Coronary artery (tissue), 2 donors: ENCODE results near the gene IRGQ.

Experiments
- DNase-seq: peaks from one replicate; pipeline ENCODE4 v3.0.0-alpha.2; 2017; ENCODE audit warnings: low spot score
- H3K27ac ChIP-seq, 2 donors: fragments of 200-600 bp; sonication (generic); one replicate each; pipeline ENCODE4 v1.5.1; 2016 to 2019
- H3K4me3 ChIP-seq: fragments of 200-600 bp; sonication (generic); 2 replicates; pipeline ENCODE4 v1.5.1; 2016; ENCODE audit warnings: mild to moderate bottlenecking, moderate library complexity
- CTCF ChIP-seq: fragments of 200-600 bp; sonication (generic); IDR thresholded peaks from one replicate; pipeline ENCODE4 v1.5.1; 2019; ENCODE audit warnings: antibody characterized with exemption

Gene IRGQ

GRCh38 chr19:43546581-43546980, 49.4 kb downstream of the IRGQ start:
- Histone ChIP-seq H3K27ac (no peak overlapping the region), H3K4me3 (no peak overlapping the region)
- DNase-seq = no peak
- TF ChIP-seq CTCF = no peak

- no peak for DNase-seq
- Histone ChIP-seq H3K4me3 (no peak overlapping the region), H3K27ac (no peak overlapping the region)
- TF ChIP-seq CTCF = no peak
These were observed 50.0 kb downstream of the IRGQ start for GRCh38 chr19:43545981-43546380.

- no peak for TF ChIP-seq CTCF
- no peak overlapping the region for H3K27ac ChIP-seq
- DNase-seq = no peak
- no peak overlapping the region for H3K4me3 ChIP-seq
These were observed 50.7 kb downstream of the IRGQ start for GRCh38 chr19:43545276-43545675.

GRCh38 chr19:43544077-43544476, 51.9 kb downstream of the IRGQ start:
- TF ChIP-seq CTCF = no peak
- no peak for DNase-seq
- Histone ChIP-seq H3K4me3 (no peak overlapping the region), H3K27ac (no peak overlapping the region)

- TF ChIP-seq CTCF = no peak
- no peak overlapping the region for H3K4me3 ChIP-seq
- no peak for DNase-seq
- no peak overlapping the region for H3K27ac ChIP-seq
These were observed 53.8 kb downstream of the IRGQ start for GRCh38 chr19:43541920-43542650.

GRCh38 chr19:43540381-43540780, 55.6 kb downstream of the IRGQ start:
- Histone ChIP-seq H3K4me3 (no peak overlapping the region), H3K27ac (no peak overlapping the region)
- DNase-seq = no peak
- TF ChIP-seq CTCF = no peak

GRCh38 chr19:43538922-43539321, 57.0 kb downstream of the IRGQ start:
- H3K4me3 ChIP-seq = no peak overlapping the region
- TF ChIP-seq CTCF = no peak
- H3K27ac ChIP-seq = no peak overlapping the region
- DNase-seq = no peak
